Stimulated activated CD4-positive, alpha-beta T cell treated with anti-CD3 and anti-CD28 coated beads, Interleukin-12 subunit alpha, Interleukin-12 subunit beta, amount 100 ng/mL, for 4 hours (primary cell): ENCODE data around the gene MINDY4B.
"Not testable (repeated sequence)": the region's sequence is repeated elsewhere in the genome, so short reads cannot be mapped to it uniquely, and the experiment has no call there.

Experiments
- DNase-seq: peaks from one replicate; pipeline ENCODE4 v3.0.0-alpha.2; 2020

Gene MINDY4B

GRCh38 chr3:150898046-150898754, 7.0 kb downstream of the MINDY4B start:
- no peak for DNase-seq

GRCh38 chr3:150897592-150897991, 7.6 kb downstream of the MINDY4B start:
- no peak for DNase-seq

GRCh38 chr3:150890831-150891230, 14.4 kb downstream of the MINDY4B start:
- DNase-seq, result no peak

DNA sequence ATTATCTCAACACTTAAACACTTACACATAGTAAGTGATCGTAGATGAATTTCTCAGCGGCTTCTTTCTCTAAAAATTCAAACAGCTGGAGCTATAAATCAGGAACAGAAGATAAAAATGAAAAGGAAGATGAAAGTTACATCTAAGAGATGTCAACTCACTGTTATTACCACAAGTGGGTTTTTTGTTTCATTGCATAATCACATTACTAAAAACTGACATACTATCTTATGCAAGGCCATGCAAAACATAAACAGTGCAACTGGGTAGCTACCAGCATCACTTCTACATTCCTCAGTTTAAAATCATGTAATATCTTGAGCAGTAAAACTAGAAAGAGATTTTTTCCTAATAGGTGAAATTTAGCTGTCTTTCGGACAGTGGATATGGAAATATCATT, 14.9 kb downstream of the MINDY4B start:
- no peak for DNase-seq

- DNase-seq, result no peak
Observed at GRCh38 chr3:150889106-150889505, 16.1 kb downstream of the MINDY4B start.

DNA sequence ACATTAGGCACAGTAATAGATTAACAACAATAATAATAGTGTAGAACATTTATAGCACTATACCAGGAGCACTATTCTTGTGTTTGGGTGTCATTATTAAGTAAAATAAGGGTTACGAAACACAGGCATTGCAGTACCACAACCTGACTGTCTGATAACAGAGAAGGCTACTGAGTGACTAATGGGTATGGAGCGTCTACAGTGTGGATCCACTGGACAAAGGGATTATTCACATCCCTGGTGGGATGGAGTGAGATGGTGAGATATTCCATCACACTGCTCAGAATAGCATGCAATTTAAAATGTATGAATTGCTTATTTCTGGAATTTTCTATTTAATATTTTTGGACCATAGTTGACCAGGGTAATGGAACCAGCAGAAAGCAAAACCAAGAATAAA, 18.2 kb downstream of the MINDY4B start:
- no peak for DNase-seq

DNA sequence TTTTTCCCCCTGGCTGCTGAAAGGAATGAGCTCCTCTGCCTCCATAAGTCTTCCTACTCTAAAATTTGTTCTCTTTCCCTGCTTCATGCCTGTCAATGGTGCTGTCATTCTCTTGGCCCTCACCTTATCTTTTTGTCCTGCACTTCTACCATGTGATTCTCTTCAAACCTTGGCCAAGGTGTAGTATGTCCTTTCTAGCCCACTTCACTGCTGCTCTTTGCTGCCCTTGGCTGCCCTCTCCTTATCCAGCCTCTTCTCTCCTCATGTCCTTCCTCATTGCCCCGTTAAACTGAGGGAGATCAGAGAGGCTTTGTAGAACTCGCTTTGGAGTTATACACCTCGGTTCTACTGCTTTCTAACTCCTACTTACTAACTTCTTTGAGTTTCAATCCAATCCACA, 19.7 kb downstream of the MINDY4B start:
- no peak for DNase-seq

DNA sequence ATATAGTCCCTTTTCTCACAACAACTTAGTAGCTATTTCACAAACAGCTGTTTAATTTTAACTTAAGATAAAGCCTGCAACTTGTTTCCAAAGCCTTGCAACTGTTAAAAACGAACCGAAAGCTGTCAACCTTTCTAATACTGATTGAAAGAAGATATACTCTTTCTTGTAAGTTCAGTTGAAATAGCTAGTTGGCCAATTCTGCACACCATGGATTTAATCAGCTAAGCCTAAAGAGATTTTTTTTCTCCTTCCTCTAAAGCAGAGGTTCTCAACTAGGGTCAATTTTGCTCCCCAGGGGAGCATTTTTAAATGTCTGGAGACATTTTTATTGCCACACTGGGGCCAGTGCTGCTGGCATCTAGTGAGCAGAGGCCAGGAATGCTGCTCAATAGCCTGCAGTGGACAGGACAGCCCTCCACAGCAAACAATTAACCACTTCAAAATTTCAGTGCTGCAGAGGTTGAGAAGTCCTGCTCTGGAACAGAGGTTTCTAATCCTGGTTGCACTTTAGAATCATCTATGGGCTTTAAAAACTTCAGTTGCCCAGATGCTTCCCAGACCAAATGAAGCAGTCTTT, 26.2 kb downstream of the MINDY4B start:
- no peak for DNase-seq

DNA sequence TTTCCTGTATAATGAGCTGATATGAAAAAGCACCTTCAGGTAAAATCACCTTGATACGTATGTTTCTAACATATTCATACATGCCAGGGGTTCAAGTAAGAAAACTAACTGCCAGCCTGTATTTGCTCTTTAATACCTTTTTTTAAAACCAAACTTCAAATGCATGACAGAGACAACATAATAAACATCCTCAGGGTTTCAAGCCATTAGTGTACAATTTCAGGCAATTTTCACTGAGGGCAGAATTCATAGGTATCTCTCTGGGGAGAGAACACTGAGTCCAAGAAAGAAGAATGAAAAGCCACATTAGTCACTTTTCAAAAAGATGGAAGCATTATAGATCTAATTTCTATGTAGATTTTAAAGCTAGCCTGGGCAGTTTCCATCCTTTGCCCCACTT, 26.9 kb downstream of the MINDY4B start:
- no peak for DNase-seq

- no peak for DNase-seq
Observed at GRCh38 chr3:150877303-150877702, 27.9 kb downstream of the MINDY4B start.

- DNase-seq, result no peak
Observed at GRCh38 chr3:150876611-150877265, 28.5 kb downstream of the MINDY4B start.

DNA sequence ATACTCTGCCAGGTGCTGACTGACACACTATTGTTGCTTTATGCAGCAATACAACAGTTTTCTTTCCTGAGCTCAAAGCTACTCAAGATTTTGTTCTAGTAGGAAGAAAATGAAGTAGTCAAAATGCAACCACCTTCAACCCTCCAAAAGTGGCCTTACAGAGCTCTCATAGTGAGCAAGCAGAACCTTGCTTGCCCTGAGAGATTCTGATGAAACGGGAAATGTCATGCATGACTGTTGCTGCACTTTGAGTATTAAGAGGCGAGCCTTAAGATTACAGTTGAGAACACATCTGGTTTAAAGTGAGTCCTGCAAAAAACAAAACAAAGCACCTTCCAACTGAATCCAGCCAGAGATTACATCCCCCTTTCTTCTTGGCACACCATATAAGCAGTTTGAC, 29.7 kb downstream of the MINDY4B start:
- DNase-seq, result no peak

DNA sequence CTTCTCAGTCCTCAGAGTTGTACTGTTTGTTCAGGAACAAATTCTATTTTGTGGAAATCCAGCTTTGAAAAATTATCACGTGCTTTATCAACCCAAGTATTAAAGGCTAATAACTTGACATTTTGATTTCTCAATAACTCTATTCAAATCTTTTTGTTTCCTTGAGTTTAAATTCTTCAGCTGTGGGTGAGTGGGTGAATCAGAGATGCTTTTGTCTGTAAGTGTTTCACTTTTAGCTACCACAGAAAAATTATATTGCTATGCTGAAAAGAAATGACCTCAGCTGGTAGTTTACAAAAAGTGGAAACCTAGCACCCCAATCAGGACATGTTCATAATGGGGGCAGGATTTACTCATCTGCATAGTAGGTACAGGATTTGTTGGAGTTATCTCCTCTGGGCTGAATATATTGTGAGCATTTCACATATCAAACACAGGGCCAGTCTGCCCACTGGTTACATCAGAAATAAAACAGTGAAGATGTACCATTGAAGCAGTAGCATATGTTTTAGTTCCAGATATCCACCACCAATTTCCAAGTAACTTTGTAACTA, 30.5 kb downstream of the MINDY4B start:
- DNase-seq, result no peak

GRCh38 chr3:150871192-150871591, 34.0 kb downstream of the MINDY4B start:
- DNase-seq, result no peak

GRCh38 chr3:150870406-150870805, 34.8 kb downstream of the MINDY4B start:
- no peak for DNase-seq

- DNase-seq, result no peak
Observed at GRCh38 chr3:150868282-150868681, 37.0 kb downstream of the MINDY4B start.

- DNase-seq, result no peak
Observed at GRCh38 chr3:150867434-150867833, 37.8 kb downstream of the MINDY4B start.

- not testable (repeated sequence) for DNase-seq
Observed at GRCh38 chr3:150863921-150864320, 41.3 kb downstream of the MINDY4B start.

- DNase-seq, result no peak
Observed at GRCh38 chr3:150861851-150862250, 43.4 kb downstream of the MINDY4B start.

GRCh38 chr3:150857936-150858335, 47.3 kb downstream of the MINDY4B start:
- not testable (repeated sequence) for DNase-seq

GRCh38 chr3:150850191-150850590, 55.0 kb downstream of the MINDY4B start:
- no peak for DNase-seq

- no peak for DNase-seq
Observed at GRCh38 chr3:150848864-150849263, 56.4 kb downstream of the MINDY4B start.

DNA sequence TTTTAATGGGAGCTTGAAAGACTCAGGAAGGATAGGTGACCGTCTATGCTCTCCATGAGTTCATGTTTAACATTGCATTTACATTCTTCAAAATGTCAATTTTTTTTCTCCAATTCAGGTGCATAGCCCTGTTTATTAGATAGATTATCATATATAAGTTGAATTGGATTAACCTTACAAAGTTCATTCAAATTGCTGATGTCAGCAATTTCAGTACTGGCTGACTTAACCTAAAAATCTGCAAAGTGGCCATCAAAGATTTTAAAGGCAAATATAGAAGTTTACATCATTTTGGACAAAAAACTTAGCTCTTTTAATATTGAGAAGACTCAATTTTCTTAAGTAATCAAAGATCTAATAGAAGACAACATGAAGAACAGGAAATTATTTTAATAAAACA, 57.8 kb downstream of the MINDY4B start:
- no peak for DNase-seq

DNA sequence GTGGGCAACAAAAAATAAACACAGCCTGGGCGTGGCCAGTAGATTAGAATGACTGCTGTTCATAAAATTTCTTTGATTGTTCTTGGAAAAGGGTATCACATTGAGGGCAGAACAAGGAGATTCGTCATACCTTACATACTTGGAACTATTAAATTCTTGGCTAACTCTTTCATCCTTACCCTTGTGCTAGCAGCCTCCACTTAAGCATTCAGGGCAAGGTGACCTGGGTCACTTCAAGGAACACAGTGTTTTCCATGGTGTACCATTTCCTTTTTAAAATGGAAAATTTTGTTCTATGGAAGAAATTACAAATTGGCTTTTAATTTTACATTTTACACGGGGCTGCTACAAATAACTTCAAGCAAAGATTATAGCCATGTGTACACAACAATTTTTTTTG, 60.8 kb downstream of the MINDY4B start:
- DNase-seq, result no peak
